Transverse colon (tissue), 4 donors: ENCODE data around the gene CD48. TPM values are rescaled to one million over a fixed set of nuclear protein-coding genes. Genes with fewer than 3 reads are reported as not detected.

Experiments used
- DNase-seq: peaks from one replicate; pipeline ENCODE4 v3.0.0-alpha.2; 2019
- H3K27ac ChIP-seq, 4 donors: fragments of 200-600 bp; sonication (generic); 2 replicates each; pipeline ENCODE4 v1.5.1; 2016 to 2018; ENCODE audit warnings: inconsistent platforms in 4 of 4
- H3K27me3 ChIP-seq: fragments of 200-600 bp; sonication (generic); 2 replicates; pipeline ENCODE4 v1.5.1; 2017; ENCODE audit warnings: inconsistent platforms
- H3K36me3 ChIP-seq, 4 donors: fragments of 200-600 bp; sonication (generic); 2 replicates each; pipeline ENCODE4 v1.5.1; 2017 to 2019; ENCODE audit warnings: inconsistent platforms in 4 of 4
- H3K4me1 ChIP-seq, 4 donors: fragments of 200-600 bp; sonication (generic); 2 replicates each; pipeline ENCODE4 v1.5.1; 2017 to 2020; ENCODE audit warnings: inconsistent platforms in 4 of 4
- H3K4me3 ChIP-seq, 4 donors: fragments of 200-600 bp; sonication (generic); 1 replicate in 1 of 4; 2 replicates in 3 of 4; pipeline versions ENCODE4 v1.5.1 to v1.6.1; 2017 to 2019; ENCODE audit warnings: inconsistent platforms in 4 of 4
- H3K9me3 ChIP-seq, 2 donors: fragments of 200-600 bp; sonication (generic); 2 replicates each; pipeline ENCODE4 v1.5.1; 2017 to 2019; ENCODE audit warnings: inconsistent platforms in 2 of 2
- EP300 ChIP-seq: sonication (generic); formaldehyde crosslinking; IDR thresholded peaks from one replicate; pipeline ENCODE4 v1.6.1; 2017; ENCODE audit warnings: antibody characterized with exemption, low read depth
- POLR2A ChIP-seq: fragments of 450-650 bp; IDR thresholded peaks from one replicate; pipeline ENCODE4 v1.6.1; 2016; ENCODE audit warnings: antibody characterized with exemption, mild to moderate bottlenecking, moderate library complexity
- POLR2AphosphoS5 ChIP-seq, 3 donors: sonication (generic); formaldehyde crosslinking; IDR thresholded peaks; one replicate each; pipeline ENCODE4 v1.6.1; 2016; ENCODE audit warnings: antibody characterized with exemption in 3 of 3
- WGBS, 2 donors: methylation state at CpG; one replicate each; pipeline ENCODE4 v1.1.5; 2018; ENCODE audit warnings: low coverage in 1 of 2; 5-methylcytosine and 5-hydroxymethylcytosine counted together
- in situ Hi-C, 4 donors: fragments of 200-750 bp; cut with MboI; loops; one replicate each; pipeline versions ENCODE4 v1.15.0 to v1.15.1; 2017; ENCODE audit warnings: low sequenced_read_pairs in 3 of 4, low pct_ligation_motif_present in 1 of 4, low pct_unique_long_range_greater_than_20kb in 1 of 4
- intact Hi-C: fragments of 100-400 bp; cut with DNase I; formaldehyde crosslinking; loops from one replicate; pipeline ENCODE4 v1.15.1; 2023; ENCODE audit warnings: low total_unique reads
- total RNA-seq, 4 donors: library from RNA; depleted of rRNA; stranded (reverse); fragments of >200 nt; gene quantifications; one replicate each; pipeline ENCODE4 v1.1.0, GENCODE V29; 2016
- TF ChIP-seq, protein P1 (sequence below), 5 experiments: fragments of 200-600 bp in 3 of 5; fragments of 450-650 bp in 2 of 5; sonication (generic) in 3 of 5; IDR thresholded peaks; 1 replicate in 2 of 5; 2 replicates in 3 of 5; pipeline ENCODE4 v1.5.1; 2016 to 2017; ENCODE audit warnings: antibody characterized with exemption in 5 of 5, inconsistent platforms in 3 of 5, mild to moderate bottlenecking in 2 of 5, moderate library complexity in 1 of 5

The CD48 gene
- total RNA-seq, 4 donors from 2014 or later: 7.5 to 31.3 (median 17.6) TPM; not detected in 1

DNA sequence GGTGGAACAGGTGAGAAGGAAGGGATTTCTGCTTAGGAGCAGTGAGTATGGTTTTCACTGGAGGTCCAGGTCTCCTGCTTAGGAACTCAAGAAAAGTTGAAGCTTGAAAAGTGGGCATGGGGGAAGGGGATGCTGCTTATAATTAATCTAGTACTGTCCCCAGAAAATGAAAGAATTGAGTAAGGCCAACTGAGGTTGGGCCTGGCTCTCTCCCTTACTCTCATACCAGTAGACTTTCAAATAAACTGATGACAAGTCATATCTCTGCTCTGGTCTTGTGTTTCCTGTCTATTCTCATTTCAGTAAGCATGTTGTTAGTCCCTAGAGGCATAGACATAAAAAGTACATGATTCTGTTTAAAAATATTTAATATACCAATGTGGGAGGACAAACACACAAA, 26.4 kb downstream of the CD48 start:
- H3K4me3 ChIP-seq: no peak overlapping the region
- no peak overlapping the region for H3K27ac ChIP-seq
- intact Hi-C loops: no loop called here
- DNase-seq: no peak
- H3K36me3 ChIP-seq: no peaks in the 10 kb centered on the region
- peaks cover 0 to 5% (median 2%) of the 10 kb centered on the region in 4 donors for H3K4me1 ChIP-seq
- H3K27me3 ChIP-seq: no peaks in the 10 kb centered on the region
- no peak for TF ChIP-seq POLR2AphosphoS5 (IDR thresholded peaks at IDR 0.05)
- TF ChIP-seq EP300: no peak
- TF ChIP-seq POLR2A: no peak
- TF ChIP-seq, protein P1, sequence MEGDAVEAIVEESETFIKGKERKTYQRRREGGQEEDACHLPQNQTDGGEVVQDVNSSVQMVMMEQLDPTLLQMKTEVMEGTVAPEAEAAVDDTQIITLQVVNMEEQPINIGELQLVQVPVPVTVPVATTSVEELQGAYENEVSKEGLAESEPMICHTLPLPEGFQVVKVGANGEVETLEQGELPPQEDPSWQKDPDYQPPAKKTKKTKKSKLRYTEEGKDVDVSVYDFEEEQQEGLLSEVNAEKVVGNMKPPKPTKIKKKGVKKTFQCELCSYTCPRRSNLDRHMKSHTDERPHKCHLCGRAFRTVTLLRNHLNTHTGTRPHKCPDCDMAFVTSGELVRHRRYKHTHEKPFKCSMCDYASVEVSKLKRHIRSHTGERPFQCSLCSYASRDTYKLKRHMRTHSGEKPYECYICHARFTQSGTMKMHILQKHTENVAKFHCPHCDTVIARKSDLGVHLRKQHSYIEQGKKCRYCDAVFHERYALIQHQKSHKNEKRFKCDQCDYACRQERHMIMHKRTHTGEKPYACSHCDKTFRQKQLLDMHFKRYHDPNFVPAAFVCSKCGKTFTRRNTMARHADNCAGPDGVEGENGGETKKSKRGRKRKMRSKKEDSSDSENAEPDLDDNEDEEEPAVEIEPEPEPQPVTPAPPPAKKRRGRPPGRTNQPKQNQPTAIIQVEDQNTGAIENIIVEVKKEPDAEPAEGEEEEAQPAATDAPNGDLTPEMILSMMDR (IDR thresholded peaks at IDR 0.05): no peak
- in situ Hi-C loops: loop anchor here in 1 of 4 donors (10.0 kb wide), 1 partner anchor 80 kb away; no protein-coding TSS in a partner anchor
- H3K9me3 ChIP-seq: no peaks in the 10 kb centered on the region

DNA sequence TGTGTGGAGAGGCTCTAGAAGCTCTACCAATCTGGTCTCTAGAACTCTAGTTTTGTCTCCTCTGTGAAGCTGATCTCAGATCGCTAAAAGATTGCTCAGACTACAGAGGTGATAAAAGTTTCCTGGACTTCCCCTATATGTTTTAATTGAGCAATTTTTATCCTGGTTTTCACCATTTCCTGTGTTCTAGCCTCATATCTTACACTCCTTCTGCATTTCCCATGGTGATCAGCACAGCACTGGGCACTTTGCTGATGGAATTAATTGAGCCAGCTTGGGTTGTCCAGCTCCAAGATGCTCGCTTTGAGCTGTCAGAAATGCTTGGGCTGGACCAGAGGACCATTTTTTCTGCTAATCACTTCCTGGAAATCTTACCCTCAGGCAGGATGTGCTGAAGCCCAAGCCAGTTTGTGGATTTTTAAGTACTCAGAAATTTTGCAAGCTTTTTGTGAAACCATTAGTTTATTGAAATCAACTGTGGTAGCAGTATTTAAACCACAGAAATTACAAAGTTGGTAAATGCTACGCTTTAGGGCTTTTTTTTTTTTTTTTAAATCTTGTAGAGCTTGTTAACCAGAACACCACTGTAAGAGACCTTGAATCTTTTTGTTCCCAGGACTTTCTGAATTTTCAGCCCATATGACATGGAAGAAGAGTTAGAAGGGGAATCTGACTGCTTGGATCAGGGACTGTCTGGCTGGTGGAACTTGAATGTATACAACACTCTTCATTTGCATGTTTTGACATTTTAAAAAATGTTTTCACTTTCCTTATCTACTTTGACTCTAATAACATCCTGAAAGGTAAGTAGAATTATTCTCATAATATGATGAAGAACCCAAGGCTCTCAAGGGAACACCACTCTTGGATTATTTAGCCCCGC, 28.4 kb downstream of the CD48 start:
- no peak overlapping the region for H3K4me3 ChIP-seq
- WGBS, 2 donors: 53 to 68% methylated on average over 4 of the region's 4 CpGs

DNA sequence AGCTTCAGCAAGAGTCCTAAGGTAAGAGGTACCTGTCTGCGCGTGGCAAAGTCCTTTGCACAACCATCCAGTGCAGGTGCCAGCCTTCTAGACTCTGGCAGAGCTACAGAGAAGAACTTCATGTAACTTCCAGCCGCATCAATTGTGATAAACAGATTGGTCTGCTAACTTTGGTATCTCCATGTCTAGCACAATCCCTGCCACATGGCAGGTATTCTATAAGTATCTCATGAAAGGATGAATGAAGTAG, 29.8 kb downstream of the CD48 start:
- no peak for DNase-seq
- no peaks in the 10 kb centered on the region for H3K27me3 ChIP-seq
- intact Hi-C loops: no loop called here
- in situ Hi-C loops: loop anchor here in 1 of 4 donors (10.0 kb wide), 1 partner anchor 83 kb away; no protein-coding TSS in a partner anchor
- H3K36me3 ChIP-seq: no peaks in the 10 kb centered on the region
- TF ChIP-seq POLR2A (no peak), EP300 (no peak), POLR2AphosphoS5 (IDR thresholded peaks at IDR 0.05) (no peak)
- TF ChIP-seq, protein P1 (IDR thresholded peaks at IDR 0.05): no peak
- H3K4me1 ChIP-seq: peaks cover 0 to 5% (median 2%) of the 10 kb centered on the region in 4 donors
- H3K4me3 ChIP-seq: no peak overlapping the region
- no peaks in the 10 kb centered on the region for H3K9me3 ChIP-seq
- no peak overlapping the region for H3K27ac ChIP-seq
- 91% methylated on average over 3 of the region's 3 CpGs; no CpG with 5 or more reads in 1 of the 2 donors for WGBS, 2 donors

More for the DNA sequence above, 28.4 kb downstream of the CD48 start:
- Histone ChIP-seq H3K36me3 (no peaks in the 10 kb centered on the region), H3K4me1 (peaks cover 0 to 5% (median 2%) of the 10 kb centered on the region in 4 donors), H3K27me3 (no peaks in the 10 kb centered on the region), H3K27ac (peak overlapping the region; percentile 2 to 45 (median 30)), H3K9me3 (no peaks in the 10 kb centered on the region)
- TF ChIP-seq EP300 (no peak), POLR2AphosphoS5 (IDR thresholded peaks at IDR 0.05) (no peak), POLR2A (no peak)
- TF ChIP-seq, protein P1 (IDR thresholded peaks at IDR 0.05): no peak
- intact Hi-C loops: no loop called here
- DNase-seq: no peak
- in situ Hi-C loops: loop anchor here in 1 of 4 donors (10.0 kb wide), 1 partner anchor 82 kb away; no protein-coding TSS in a partner anchor

DNA sequence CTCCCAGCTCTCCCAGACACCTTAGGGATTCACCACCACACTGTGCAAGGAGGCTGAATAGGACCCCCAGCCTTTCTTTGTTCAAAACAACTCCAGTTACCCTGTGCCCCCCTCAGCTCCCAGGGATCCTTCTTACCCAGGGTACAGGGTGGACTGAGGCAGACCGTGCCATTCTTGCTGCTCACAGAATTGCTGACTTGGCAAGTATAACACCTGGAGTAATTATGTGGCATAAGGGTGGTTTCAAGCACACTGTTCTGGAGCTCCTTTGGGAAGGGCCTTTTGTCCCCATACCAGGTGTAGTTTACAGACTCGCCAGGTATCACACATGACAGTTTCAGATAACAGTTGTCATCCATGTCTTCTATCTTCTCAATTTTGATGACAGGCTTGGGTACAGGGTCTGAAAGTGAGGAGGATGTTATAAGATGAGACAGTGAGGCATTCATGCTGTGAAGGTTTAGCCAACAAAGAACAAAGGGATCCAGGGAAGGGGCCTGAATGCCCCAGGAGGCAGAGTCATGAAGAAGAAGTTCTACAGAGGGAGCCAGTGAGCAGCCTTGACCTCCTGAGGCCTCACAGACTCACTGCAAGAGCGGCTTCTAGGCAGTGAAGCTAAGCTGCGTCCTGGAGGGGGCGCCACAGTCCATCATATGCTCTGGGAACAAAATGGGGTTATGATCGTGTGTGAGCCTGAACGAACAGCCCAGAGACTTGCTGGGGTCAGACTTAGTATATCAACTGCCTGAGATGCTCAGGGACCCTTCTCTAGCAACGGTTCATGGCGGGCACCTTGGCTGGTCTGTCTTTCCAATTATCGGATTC, 30.3 kb downstream of the CD48 start:
- Histone ChIP-seq H3K9me3 (no peaks in the 10 kb centered on the region), H3K27ac (no peak overlapping the region), H3K4me3 (no peak overlapping the region), H3K4me1 (peaks cover 0 to 5% (median 2%) of the 10 kb centered on the region in 4 donors), H3K36me3 (no peaks in the 10 kb centered on the region), H3K27me3 (no peaks in the 10 kb centered on the region)
- 53 to 100% methylated on average over 1 to 10 of the region's 10 CpGs for WGBS, 2 donors
- in situ Hi-C loops (loop anchor here in 1 of 4 donors (10.0 kb wide), 1 partner anchor 84 kb away; no protein-coding TSS in a partner anchor), intact Hi-C loops (no loop called here)
- peak; percentile 88 for DNase-seq
- TF ChIP-seq, protein P1 (IDR thresholded peaks at IDR 0.05): peak; percentile 51 to 78 (median 64)
- no peak for TF ChIP-seq POLR2A
